GM12878 (cell line): ENCODE data around the gene IDS. TPM values are rescaled to one million over a fixed set of nuclear protein-coding genes. Genes with fewer than 3 reads are reported as not detected.

Source experiments
- ATAC-seq: fragments of 200-7000 bp; cut with Tn5 transposase; 3 replicates; pipeline ENCODE4 v1.9.1; 2020; ENCODE audit warnings: mild to moderate bottlenecking, moderate library complexity
- BruUV-seq: library from RNA; stranded (reverse); fragments of 400-500 nt; replicated peaks from 2 replicates; lab custom pipeline; 2021; lab: Mats Ljungman, UMichigan
- CTCF ChIA-PET: fragments of 300-600 bp; sonication (Branson Sonifier 250); formaldehyde crosslinking; extraction: SDS; loops from one replicate; lab custom pipeline; 2021; ENCODE audit warnings: inconsistent platforms; lab: Yijun Ruan, JAX
- POLR2A ChIA-PET: fragments of 350-600 bp; formaldehyde crosslinking; extraction: SDS; loops from one replicate; lab custom pipeline; 2021; ENCODE audit warnings: inconsistent platforms; lab: Charles Lee
- RAD21 ChIA-PET: fragments of 300-600 bp; sonication (Branson Sonifier 250); formaldehyde crosslinking; loops from one replicate; lab custom pipeline; 2023; ENCODE audit warnings: antibody characterized with exemption; ENCODE audit not compliant: unreplicated experiment; lab: Charles Lee
- SMC1A ChIA-PET: fragments of 300-600 bp; sonication (Branson Sonifier 250); formaldehyde crosslinking; loops from one replicate; lab custom pipeline; 2023; ENCODE audit not compliant: unreplicated experiment, uncharacterized antibody; lab: Charles Lee
- DNase-seq: peaks from one replicate; pipeline ENCODE4 v3.0.0-alpha.2; 2011; ENCODE audit warnings: low read depth, low spot score
- FAIRE-seq: peaks from 3 replicates; lab custom pipeline; 2011; peaks lifted over from hg19 to GRCh38; lab: Jason Lieb, UNC
- H2AFZ ChIP-seq: 2 replicates; pipeline ENCODE4 v1.6.0; 2011; ENCODE audit warnings: low read depth, low read length, control low read depth; ENCODE audit not compliant: control insufficient read depth
- H3K27ac ChIP-seq: 2 replicates; pipeline ENCODE4 v1.5.1; 2011; ENCODE audit warnings: control low read depth; ENCODE audit not compliant: control insufficient read depth, insufficient read depth
- H3K27me3 ChIP-seq, 2 experiments: replicated peaks in 1 of 2; 2 replicates each; pipeline versions ENCODE4 v1.6.0 to v1.6.1; 2011; ENCODE audit warnings: low read length in 1 of 2; ENCODE audit not compliant: control insufficient read depth in 2 of 2, insufficient read depth in 2 of 2
- H3K36me3 ChIP-seq, 2 experiments: 2 replicates each; pipeline ENCODE4 v1.5.1; 2011; ENCODE audit warnings: low read length in 1 of 2; ENCODE audit not compliant: control insufficient read depth in 2 of 2, insufficient read depth in 2 of 2
- H3K4me1 ChIP-seq: 2 replicates; pipeline ENCODE4 v1.6.1; 2011; ENCODE audit warnings: mild to moderate bottlenecking, low read length, moderate library complexity, mixed read lengths; ENCODE audit not compliant: control insufficient read depth, insufficient read depth
- H3K4me2 ChIP-seq: 2 replicates; pipeline ENCODE4 v1.6.0; 2011; ENCODE audit warnings: control low read depth; ENCODE audit not compliant: control insufficient read depth, insufficient read depth
- H3K4me3 ChIP-seq: fragments of 200-600 bp; sonication (generic); 2 replicates; pipeline ENCODE4 v1.5.1; 2016
- H3K79me2 ChIP-seq: 2 replicates; pipeline ENCODE4 v1.6.0; 2011; ENCODE audit warnings: low read length; ENCODE audit not compliant: control insufficient read depth, insufficient read depth
- H3K9ac ChIP-seq: 2 replicates; pipeline ENCODE4 v1.8.0; 2011; ENCODE audit warnings: low read length, control low read depth, mixed read lengths; ENCODE audit not compliant: control insufficient read depth, insufficient read depth
- H3K9me3 ChIP-seq: replicated peaks from 3 replicates; pipeline ENCODE4 v1.5.1; 2011; ENCODE audit warnings: mild to moderate bottlenecking, low read length; ENCODE audit not compliant: control insufficient read depth, insufficient read depth
- H4K20me1 ChIP-seq: 2 replicates; pipeline ENCODE4 v1.6.0; 2011; ENCODE audit not compliant: control insufficient read depth, insufficient read depth
- ASH2L ChIP-seq: fragments of 300-600, 200-600 bp; sonication (generic); IDR thresholded peaks from 2 replicates; pipeline ENCODE4 v1.6.1; 2017; ENCODE audit warnings: low read depth, mild to moderate bottlenecking, borderline replicate concordance
- CUX1 ChIP-seq: IDR thresholded peaks from 2 replicates; pipeline ENCODE4 v1.6.1; 2012; ENCODE audit warnings: improper control_type of control experiment, low read depth, low read length; ENCODE audit not compliant: insufficient replicate concordance
- EGR1 ChIP-seq, 2 experiments: IDR thresholded peaks; 1 replicate in 1 of 2; 2 replicates in 1 of 2; pipeline ENCODE4 v1.6.1; 2011 to 2012; ENCODE audit warnings: low read depth in 2 of 2, low read length in 2 of 2, borderline replicate concordance in 1 of 2, mild to moderate bottlenecking in 1 of 2, moderate library complexity in 1 of 2
- HCFC1 ChIP-seq: fragments of 150-350 bp; IDR thresholded peaks from 2 replicates; pipeline ENCODE4 v1.6.1; 2014; ENCODE audit warnings: low read length
- HDAC6 ChIP-seq: fragments of 200-600 bp; sonication (generic); IDR thresholded peaks from one replicate; pipeline ENCODE4 v1.8.0; 2017; ENCODE audit warnings: antibody characterized with exemption; ENCODE audit not compliant: unreplicated experiment
- PKNOX1 ChIP-seq: fragments of 450-650 bp; IDR thresholded peaks from 2 replicates; pipeline ENCODE4 v1.6.1; 2016; ENCODE audit warnings: mild to moderate bottlenecking
- POLR2A ChIP-seq: IDR thresholded peaks from 2 replicates; pipeline ENCODE4 v1.6.1; 2011; ENCODE audit warnings: low read depth, mild to moderate bottlenecking, low read length
- RAD51 ChIP-seq: fragments of 450-650 bp; IDR thresholded peaks from 2 replicates; pipeline ENCODE4 v1.6.1; 2016; ENCODE audit warnings: moderate library complexity, mild to moderate bottlenecking, inconsistent platforms
- REST ChIP-seq: IDR thresholded peaks from 2 replicates; pipeline ENCODE4 v1.6.1; 2012; ENCODE audit warnings: mild to moderate bottlenecking, low read depth, low read length
- RUNX3 ChIP-seq: IDR thresholded peaks from 2 replicates; pipeline ENCODE4 v1.6.1; 2012; ENCODE audit warnings: low read length, inconsistent platforms
- SMC3 ChIP-seq: IDR thresholded peaks from 2 replicates; pipeline ENCODE4 v1.6.1; 2011; ENCODE audit warnings: low read length, improper control_type of control experiment, borderline replicate concordance
- ZNF384 ChIP-seq: IDR thresholded peaks from 2 replicates; pipeline ENCODE4 v1.6.1; 2012; ENCODE audit warnings: low read depth, mild to moderate bottlenecking, low read length, improper control_type of control experiment, borderline replicate concordance
- WGBS: methylation state at CpG from one replicate; pipeline ENCODE4 v1.1.6; 2016; ENCODE audit warnings: low lambda C conversion rate; ENCODE audit not compliant: insufficient replicate concordance, insufficient coverage; ENCODE audit errors: missing lambda C conversion rate; 5-methylcytosine and 5-hydroxymethylcytosine counted together
- in situ Hi-C: fragments of 300-500 bp; cut with MboI; formaldehyde crosslinking; loops from 9 replicates; pipeline ENCODE4 v1.14.3; 2018; ENCODE audit warnings: mixed read lengths
- intact Hi-C: fragments of 100-400 bp; cut with micrococcal nuclease; formaldehyde crosslinking; loops from one replicate; pipeline ENCODE4 v1.14.2; 2022; ENCODE audit not compliant: unreplicated experiment
- polyA plus RNA-seq, 11 experiments: library from polyadenylated mRNA; depleted of rRNA in 4 of 11; unstranded in 6 of 11; stranded (reverse) in 5 of 11; fragments of >200 nt; fragmentation: Nextera tagmentation in 4 of 11; fragmentation: Illumina TruSeq in 1 of 11; extraction: Ambion mirVana in 4 of 11; extraction: Trizol in 1 of 11; gene quantifications; 1 replicate in 1 of 11; 2 replicates in 10 of 11; pipeline versions ENCODE4 v1.2.1 to v1.2.3, GENCODE V29; 2011 to 2016; ENCODE audit warnings: inconsistent platforms in 2 of 11, missing spikeins in 2 of 11, low read depth in 1 of 11
- total RNA-seq, 4 experiments: library from RNA; depleted of rRNA in 3 of 4; stranded (reverse); fragments of >200 nt in 3 of 4; fragmentation: Illumina TruSeq in 1 of 4; extraction: Trizol in 1 of 4; gene quantifications; 2 replicates each; pipeline versions ENCODE4 v1.2.1 to v1.2.3, GENCODE V29; 2013 to 2021

Gene IDS
- total and polyA plus RNA-seq, 10 of the 15 experiments (the other 5 are each of a cell fraction or from before 2014, with no cell fraction given) = 6.1 to 79.1 (median 51.7) TPM

GRCh38 chrX:149540621-149541520 lies 35.8 kb upstream of the IDS start, which contains the start of gene EOLA1:
Gene EOLA1, plus strand, starts transcription at chrX:149541012. Its CDS starts 4,619 bp downstream, at chrX:149545631.
- Histone ChIP-seq H3K4me3 (peak within 1 kb of the TSS; percentile 74), H3K27ac (peak within 1 kb of the TSS; percentile 85), H3K36me3 (no peaks in the 10 kb centered on the region), H4K20me1 (no peaks in the 10 kb centered on the region), H3K9ac (peak within 1 kb of the TSS; percentile 70), H2AFZ (peak within 1 kb of the TSS; percentile 67), H3K4me2 (peak within 1 kb of the TSS; percentile 35), H3K9me3 (no peaks in the 10 kb centered on the region), H3K79me2 (peaks cover 9% of the 10 kb centered on the region), H3K4me1 (peaks cover 4% of the 10 kb centered on the region; the same call in 1 of the 2 replicates), H3K27me3 (no peaks in the 10 kb centered on the region)
- in situ Hi-C loops = no loop called here
- FAIRE-seq = peak; percentile 77
- BruUV-seq = no TSS peak
- ChIA-PET SMC1A (interaction anchor here (0.7 to 3.4 kb wide), 6 partner anchors 10 to 399 kb away, joined by 3 to 16 read pairs (median 10); no protein-coding TSS in a partner anchor), POLR2A (interaction anchor here (0.7 to 3.8 kb wide), 6 partner anchors 13 to 398 kb away, joined by 3 to 34 read pairs (median 10); partner anchors contain the start of genes EOLA2 and IDS), CTCF (interaction anchor here (1.0 to 2.7 kb wide), 6 partner anchors 10 to 399 kb away, joined by 4 to 29 read pairs (median 10); partner anchors contain the start of gene IDS), RAD21 (interaction anchor here (0.7 to 3.2 kb wide), 10 partner anchors 10 to 398 kb away, joined by 3 to 49 read pairs (median 8); partner anchors contain the start of genes EOLA2 and IDS)
- peak; percentile 97 for DNase-seq
- WGBS = 35% methylated on average over 69 of the region's 71 CpGs
- ATAC-seq = peak; percentile 78
- intact Hi-C loops = loop anchor here (1.0 to 2.0 kb wide), 2 partner anchors 36 to 90 kb away; partner anchors contain the start of genes IDS and TMEM185A
- no peak for TF ChIP-seq ASH2L
- TF ChIP-seq SMC3 = no peak
- TF ChIP-seq CUX1 = no peak
- TF ChIP-seq REST = no peak
- TF ChIP-seq EGR1 (IDR thresholded peaks at IDR 0.05; ENCODE audit: borderline replicate concordance in 1 of 2, low read depth in 2 of 2, low read length in 2 of 2) = peak; percentile 71 to 91; a peak in 2 of 3 replicates
- peak; percentile 53; the same call in 1 of the 2 replicates for TF ChIP-seq RUNX3
- peak; percentile 20; the same call in 1 of the 2 replicates for TF ChIP-seq HCFC1
- peak; percentile 66 for TF ChIP-seq PKNOX1
- TF ChIP-seq HDAC6 = no peak
- no peak for TF ChIP-seq RAD51
- TF ChIP-seq POLR2A = peak; percentile 89
- TF ChIP-seq ZNF384 = no peak
